K562 (cell line): Measurements from ENCODE around the gene ZDHHC12. TPM values are rescaled to one million over a fixed set of nuclear protein-coding genes. Genes with fewer than 3 reads are reported as not detected.

ENCODE experiments used
- AFF4 ChIP-seq: sonication (generic); formaldehyde crosslinking; IDR thresholded peaks from 2 replicates; pipeline ENCODE4 v1.8.0; 2023; ENCODE audit warnings: mild to moderate bottlenecking, missing genetic modification reagents
- DPF2 ChIP-seq: fragments of 450-650 bp; IDR thresholded peaks from 2 replicates; pipeline ENCODE4 v1.6.1; 2016
- E4F1 ChIP-seq: fragments of 250-450 bp; sonication (Bioruptor Pico); IDR thresholded peaks from 2 replicates; pipeline ENCODE4 v1.5.0; 2021; ENCODE audit warnings: mild to moderate bottlenecking, borderline replicate concordance
- KAT2B ChIP-seq: IDR thresholded peaks from one replicate; pipeline ENCODE4 v1.6.1; 2012; ENCODE audit warnings: low read depth, mild to moderate bottlenecking, control low read depth, inconsistent platforms, low read length, moderate library complexity
- MAFG ChIP-seq: fragments of 450-650 bp; conservative IDR thresholded peaks from 2 replicates; pipeline ENCODE4 v1.6.1; 2016; ENCODE audit warnings: missing genetic modification characterization, missing compliant biosample characterization
- MCM7 ChIP-seq, 2 experiments: fragments of 450-650 bp; IDR thresholded peaks; 2 replicates each; pipeline ENCODE4 v1.6.1; 2016 to 2018
- MEF2D ChIP-seq: conservative IDR thresholded peaks from 2 replicates; pipeline ENCODE4 v1.6.1; 2016; ENCODE audit warnings: low read depth, missing genetic modification characterization, missing compliant biosample characterization
- MYC ChIP-seq, 2 experiments: fragments of 250-450 bp in 1 of 2; sonication (Bioruptor Pico) in 1 of 2; IDR thresholded peaks; 2 replicates each; pipeline versions ENCODE4 v1.5.1 to v1.6.1; 2012 to 2021; ENCODE audit warnings: low read depth in 2 of 2, borderline replicate concordance in 1 of 2, improper control_type of control experiment in 1 of 2, low read length in 1 of 2, mild to moderate bottlenecking in 1 of 2, moderate library complexity in 1 of 2
- NR2F6 ChIP-seq: fragments of 450-650 bp; formaldehyde crosslinking; IDR thresholded peaks from 2 replicates; pipeline ENCODE4 v1.4.0; 2020; ENCODE audit warnings: mild to moderate bottlenecking
- RCOR1 ChIP-seq, 2 experiments: IDR thresholded peaks; 2 replicates each; pipeline ENCODE4 v1.6.1; 2012; ENCODE audit warnings: low read depth in 2 of 2, low read length in 2 of 2, borderline replicate concordance in 1 of 2, improper control_type of control experiment in 1 of 2
- SMARCB1 ChIP-seq: IDR thresholded peaks from 2 replicates; pipeline ENCODE4 v1.6.1; 2011; ENCODE audit warnings: improper control_type of control experiment, low read depth; ENCODE audit not compliant: insufficient read length
- TARDBP ChIP-seq: fragments of 450-650 bp; IDR thresholded peaks from 2 replicates; pipeline ENCODE4 v1.6.1; 2016
- TRIM24 ChIP-seq, 2 experiments: fragments of 450-650 bp; IDR thresholded peaks; 2 replicates each; pipeline ENCODE4 v1.6.1; 2016
- ZHX1 ChIP-seq: fragments of 150-350 bp; conservative IDR thresholded peaks from 2 replicates; pipeline ENCODE4 v1.6.1; 2014; ENCODE audit warnings: low read length
- ZNF274 ChIP-seq: IDR thresholded peaks from 2 replicates; pipeline ENCODE4 v1.6.1; 2011; ENCODE audit warnings: low read depth, mild to moderate bottlenecking, low read length, moderate library complexity, borderline replicate concordance
- ZNF282 ChIP-seq: sonication (generic); formaldehyde crosslinking; IDR thresholded peaks from 2 replicates; pipeline ENCODE4 v1.8.1; 2023; ENCODE audit warnings: missing genetic modification reagents
- ZNF583 ChIP-seq: fragments of 250-450 bp; sonication (Bioruptor Pico); IDR thresholded peaks from 2 replicates; pipeline ENCODE4 v1.4.0; 2020
- ZNF584 ChIP-seq: fragments of 200-800 bp; sonication (Bioruptor generic); IDR thresholded peaks from 2 replicates; pipeline ENCODE4 v1.6.1; 2016; ENCODE audit warnings: low read depth, mild to moderate bottlenecking, missing genetic modification characterization, missing compliant biosample characterization
- ZNF589 ChIP-seq: fragments of 200-800 bp; sonication (Bioruptor generic); IDR thresholded peaks from 2 replicates; pipeline ENCODE4 v1.6.1; 2016; ENCODE audit warnings: low read depth, missing genetic modification characterization, missing compliant biosample characterization
- ZNF717 ChIP-seq: fragments of 250-450 bp; sonication (Bioruptor Pico); IDR thresholded peaks from 2 replicates; pipeline ENCODE4 v1.5.0; 2021
- polyA plus RNA-seq, 8 experiments: library from polyadenylated mRNA; depleted of rRNA in 4 of 8; stranded (reverse) in 5 of 8; unstranded in 3 of 8; fragments of >200 nt; fragmentation: Nextera tagmentation in 2 of 8; fragmentation: Illumina TruSeq in 1 of 8; extraction: Ambion mirVana in 2 of 8; extraction: Trizol in 1 of 8; gene quantifications; 2 replicates each; pipeline versions ENCODE4 v1.2.1 to v1.2.3, GENCODE V29; 2011 to 2014; ENCODE audit warnings: inconsistent platforms in 1 of 8, missing spikeins in 1 of 8
- total RNA-seq, 7 experiments: library from RNA; depleted of rRNA in 6 of 7; stranded (reverse); fragments of >200 nt in 6 of 7; fragmentation: Illumina TruSeq in 2 of 7; extraction: Trizol in 2 of 7; gene quantifications; 2 replicates each; pipeline versions ENCODE4 v1.2.1 to v1.2.3, GENCODE V29; 2011 to 2021; ENCODE audit warnings: low replicate concordance in 1 of 7

The ZDHHC12 gene
- total and polyA plus RNA-seq, 9 of the 15 experiments (the other 6 are each of a cell fraction or from before 2014, with no cell fraction given) = 0.21 to 38.0 (median 13.8) TPM

GRCh38 chr9:128771745-128772519, 48.0 kb upstream of the ZDHHC12 start, which contains the start of gene ZER1 (continued):
- TF ChIP-seq E4F1 (no peak), KAT2B (no peak), ZHX1 (no peak), MAFG (no peak), ZNF584 (CRISPR knock-in tag) (no peak), RCOR1 (IDR thresholded peaks at IDR 0.05; ENCODE audit: borderline replicate concordance in 1 of 2, low read depth in 2 of 2, low read length in 2 of 2) (peak in 1 of 2 experiments; percentile 54; a peak in 1 of 4 replicates), TRIM24 (IDR thresholded peaks at IDR 0.05) (peak in 1 of 2 experiments; percentile 99; a peak in 2 of 4 replicates), MYC (IDR thresholded peaks at IDR 0.05; ENCODE audit: low read depth, low read length) (peak; percentile 83), MYC (CRISPR knock-in tag; IDR thresholded peaks at IDR 0.05; ENCODE audit: borderline replicate concordance, low read depth) (peak; percentile 76; the same call in 1 of the 2 replicates), ZNF589 (CRISPR knock-in tag) (no peak; the same call in 1 of the 2 replicates), ZNF274 (no peak), NR2F6 (CRISPR knock-in tag) (0 out of 2 replicates have a peak, but pooled peaks have one; percentile 5), AFF4 (CRISPR knock-in tag) (peak; percentile 97), MCM7 (IDR thresholded peaks at IDR 0.05) (no peak), ZNF717 (no peak), ZNF583 (0 out of 2 replicates have a peak, but pooled peaks have one; percentile 57), SMARCB1 (no peak), MEF2D (tag) (no peak), ZNF282 (no peak), TARDBP (peak; percentile 86; the same call in 1 of the 2 replicates), DPF2 (no peak)
